Adrenal gland (tissue), 5 donors: ENCODE measurements around the gene HOXC11.

ENCODE experiments used
- CTCF ChIP-seq, 6 experiments: fragments of 450-650 bp in 4 of 6; fragments of 200-600 bp in 2 of 6; sonication (generic) in 1 of 6; IDR thresholded peaks; 1 replicate in 5 of 6; 2 replicates in 1 of 6; pipeline versions ENCODE4 v1.5.1 to v1.8.0; 2016 to 2021; ENCODE audit warnings: antibody characterized with exemption in 6 of 6, mild to moderate bottlenecking in 2 of 6, moderate library complexity in 1 of 6
- POLR2A ChIP-seq, 2 donors: fragments of 450-650 bp; IDR thresholded peaks; one replicate each; pipeline ENCODE4 v1.6.1; 2017; ENCODE audit warnings: antibody characterized with exemption in 2 of 2, mild to moderate bottlenecking in 2 of 2, moderate library complexity in 1 of 2
- donor health status: DM: no; HTN: no; CAD: no.

GRCh38 chr12:53989227-53990113 is 16.5 kb downstream of the HOXC11 start:
- TF ChIP-seq CTCF (IDR thresholded peaks at IDR 0.05), result peak in 3 of 6 experiments; percentile 22 to 31 (median 23)
- TF ChIP-seq POLR2A (IDR thresholded peaks at IDR 0.05), result no peak
